HG03039 (cell line): ENCODE results near the gene STAB2.

Source experiments
- ATAC-seq: cut with Tn5 transposase; IDR thresholded peaks from one replicate; pipeline ENCODE4 v1.9.1; 2021; ENCODE audit warnings: mild to moderate bottlenecking, moderate library complexity; ENCODE audit not compliant: unreplicated experiment

STAB2 gene

GRCh38 chr12:103690426-103690825 is 103.4 kb downstream of the STAB2 start:
- no peak for ATAC-seq

DNA sequence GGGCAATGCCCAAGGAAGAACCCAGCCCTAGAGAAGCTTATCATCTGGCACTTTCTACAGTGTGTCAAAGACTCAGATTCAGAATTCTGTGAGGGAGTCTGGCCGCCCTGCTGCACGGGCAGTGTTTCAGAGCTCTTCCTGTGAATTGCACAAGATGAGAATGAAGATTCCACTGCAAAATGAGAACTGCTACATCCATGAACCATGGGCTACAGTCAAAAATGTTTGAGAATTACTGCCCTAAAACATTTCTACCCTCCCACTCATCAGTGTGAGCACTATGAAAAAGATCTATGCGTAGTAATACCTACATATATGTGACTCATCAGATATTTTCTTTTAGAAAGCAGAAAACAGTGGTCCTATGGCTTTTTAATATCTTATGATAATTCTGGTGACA is 104.0 kb downstream of the STAB2 start:
- no peak for ATAC-seq

DNA sequence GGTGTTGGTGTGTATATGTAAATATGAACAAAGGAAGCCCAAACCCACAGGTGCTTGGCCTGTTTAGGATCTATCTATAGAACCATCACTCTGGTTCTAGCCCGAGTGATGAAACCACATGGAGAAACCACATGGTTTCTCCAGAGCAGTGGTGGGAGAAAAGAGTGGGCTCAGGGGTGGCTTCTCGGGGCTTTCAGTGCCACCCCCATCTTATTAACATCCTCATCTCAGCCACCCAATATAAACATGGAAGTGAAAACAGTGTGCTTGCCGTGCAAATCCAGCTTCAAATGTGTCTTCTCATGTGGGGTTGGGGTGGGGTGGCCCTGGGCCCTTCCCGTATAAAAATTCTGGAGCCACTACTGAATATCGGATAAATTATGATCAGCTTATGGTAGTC is 109.0 kb downstream of the STAB2 start:
- ATAC-seq = no peak

GRCh38 chr12:103697971-103698751 is 111.1 kb downstream of the STAB2 start:
- ATAC-seq = no peak

DNA sequence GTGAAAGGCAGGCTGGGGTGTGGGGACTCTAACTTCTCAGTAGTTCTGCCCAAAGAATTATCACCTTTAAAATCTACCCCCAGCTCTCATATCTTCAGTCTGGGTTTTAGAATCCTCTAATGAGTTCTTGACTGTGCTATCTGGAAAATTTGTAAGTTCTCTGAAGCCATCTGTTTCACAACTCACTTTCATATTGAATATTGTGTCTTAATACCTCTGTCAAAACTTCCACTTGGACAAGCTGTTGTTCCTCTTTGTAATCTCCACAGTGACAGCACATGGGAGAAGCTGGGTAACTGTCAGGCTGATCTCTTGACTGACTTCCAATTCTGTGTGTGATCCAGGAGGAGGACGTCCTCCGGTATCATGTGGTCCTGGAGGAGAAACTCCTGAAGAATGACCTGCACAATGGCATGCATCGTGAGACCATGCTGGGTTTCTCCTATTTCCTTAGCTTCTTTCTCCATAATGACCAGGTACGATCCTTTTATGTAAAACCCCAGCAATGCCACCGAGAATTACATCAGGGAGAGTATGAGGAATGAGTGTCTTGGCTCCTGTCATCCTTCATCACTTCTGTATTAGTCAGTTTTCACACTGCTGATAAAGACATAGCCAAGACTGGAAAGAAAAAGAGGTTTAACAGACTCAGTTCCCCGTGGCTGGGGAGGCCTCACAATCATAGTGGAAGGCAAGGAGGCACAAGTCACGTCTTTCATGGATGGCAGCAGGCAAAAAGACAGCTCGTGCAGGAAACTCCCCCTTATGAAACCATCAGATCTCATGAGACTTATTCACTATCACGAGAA is 111.9 kb downstream of the STAB2 start:
- no peak for ATAC-seq

DNA sequence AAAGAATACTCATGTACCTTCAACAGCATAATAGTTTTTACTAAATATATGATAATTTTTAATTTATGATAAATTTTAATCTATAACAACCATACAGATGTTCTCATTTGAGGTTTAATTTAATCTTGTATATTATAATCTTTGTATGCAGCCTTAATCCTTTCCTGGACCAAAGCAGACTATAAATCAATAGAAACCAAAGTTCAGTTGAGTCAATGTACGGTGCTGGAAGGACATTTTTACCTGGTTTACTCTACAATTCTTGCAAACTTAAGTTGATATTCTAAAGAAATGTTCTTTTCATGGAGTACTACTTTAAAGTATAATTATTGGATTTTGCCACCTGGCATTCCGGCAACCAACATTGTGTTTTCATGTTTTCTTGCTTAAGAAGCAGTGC is 118.0 kb downstream of the STAB2 start:
- ATAC-seq = no peak

GRCh38 chr12:103705927-103706326 is 118.9 kb downstream of the STAB2 start:
- ATAC-seq = no peak

DNA sequence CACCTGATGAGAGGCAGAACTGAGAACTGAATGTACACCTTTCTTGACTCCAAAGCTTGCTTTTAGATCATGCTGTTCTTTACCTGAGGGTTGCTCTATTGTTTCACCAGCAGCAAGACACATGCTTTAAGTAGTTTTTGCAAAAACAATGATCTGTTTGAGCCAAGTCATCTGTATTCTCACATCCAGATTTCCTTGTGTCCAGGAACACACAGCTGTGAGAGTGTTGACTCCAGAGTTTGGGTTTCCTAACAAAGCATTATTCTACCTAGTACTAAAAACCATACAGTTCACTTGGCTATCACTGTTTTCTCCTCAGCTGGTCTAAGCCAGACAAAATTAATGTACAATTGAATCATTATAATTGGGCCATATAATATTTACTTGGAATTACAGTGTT is 120.4 kb downstream of the STAB2 start:
- no peak for ATAC-seq

DNA sequence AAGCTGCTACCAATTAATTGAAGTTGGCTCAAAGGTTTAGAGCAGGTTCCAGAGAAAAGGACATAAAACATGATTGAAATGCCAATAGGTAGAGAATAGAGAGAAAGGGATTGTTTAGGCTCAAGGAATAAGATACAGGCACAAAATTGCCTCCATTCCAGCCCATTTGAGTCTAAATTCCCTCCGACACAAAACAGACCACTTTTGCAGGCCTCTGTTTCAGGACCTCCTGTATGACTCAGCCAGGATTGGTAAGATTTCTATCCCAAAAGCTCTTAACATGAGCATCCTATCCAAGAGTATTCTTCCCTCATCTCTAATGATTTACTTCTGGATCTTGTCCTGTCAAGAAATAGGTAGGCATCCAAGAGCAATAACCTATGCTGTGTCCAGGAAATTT is 123.5 kb downstream of the STAB2 start:
- no peak for ATAC-seq

- ATAC-seq = no peak
Measured at GRCh38 chr12:103712216-103712615, 125.1 kb downstream of the STAB2 start.

- ATAC-seq = no peak
Measured at GRCh38 chr12:103715494-103715893, 128.4 kb downstream of the STAB2 start.

- ATAC-seq = no peak
Measured at GRCh38 chr12:103716517-103717196, 129.6 kb downstream of the STAB2 start.

GRCh38 chr12:103725398-103725797 is 138.3 kb downstream of the STAB2 start:
- no peak for ATAC-seq

DNA sequence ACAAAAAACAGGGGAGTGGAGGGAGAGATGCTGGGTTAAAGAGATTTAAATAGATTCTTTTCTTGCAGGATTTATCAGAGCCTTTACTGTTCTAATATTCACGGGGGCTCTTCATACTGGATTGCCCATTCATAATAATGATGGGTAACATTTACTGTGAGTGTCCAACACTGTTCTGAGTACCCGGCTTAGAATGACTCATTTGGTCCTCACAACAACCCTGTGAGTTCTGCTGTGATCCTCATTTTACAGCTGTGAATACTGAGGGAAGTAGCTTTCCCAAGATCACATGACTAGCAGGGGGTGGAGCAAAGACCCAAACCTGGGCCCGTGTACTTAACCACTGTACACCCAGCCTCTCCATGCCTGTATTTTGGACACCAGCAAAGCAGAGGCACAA is 140.6 kb downstream of the STAB2 start:
- no peak for ATAC-seq

DNA sequence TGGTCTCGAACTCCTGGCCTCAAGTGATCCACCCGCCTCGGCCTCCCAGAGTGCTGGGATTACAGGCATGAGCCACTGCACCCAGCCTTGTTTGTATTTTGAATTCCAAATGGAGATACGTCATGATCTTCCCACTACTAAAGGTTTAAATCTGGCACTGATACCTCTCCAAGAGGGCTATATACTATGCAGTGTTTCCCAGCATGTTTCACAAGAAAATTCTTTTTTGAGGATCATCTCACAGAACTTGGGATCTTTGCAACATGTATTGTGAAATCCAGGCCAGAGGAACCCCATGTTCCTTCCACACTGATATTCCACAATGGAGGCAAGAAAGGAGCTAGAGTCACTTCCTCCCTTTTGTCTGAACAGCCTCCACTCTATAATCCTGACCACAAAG is 141.2 kb downstream of the STAB2 start:
- no peak for ATAC-seq

DNA sequence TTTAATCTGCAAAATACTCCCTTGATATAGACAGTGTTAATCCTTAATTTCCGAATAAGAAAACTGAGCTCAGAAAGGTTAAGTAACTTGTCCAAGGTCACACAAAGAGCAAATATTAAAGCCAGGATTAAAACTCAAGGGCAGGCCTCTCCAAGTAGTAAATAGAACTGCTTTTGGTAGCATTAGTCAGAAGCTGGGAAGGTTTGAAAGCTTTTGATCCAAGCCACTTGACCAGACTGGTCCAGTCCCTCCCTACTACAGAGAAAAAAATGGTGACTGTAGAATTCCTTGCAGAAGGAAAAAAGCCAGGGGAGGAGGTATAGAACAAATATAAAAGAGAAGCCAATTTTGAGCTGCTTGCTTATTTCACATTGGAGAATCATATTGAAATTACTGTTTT is 142.4 kb downstream of the STAB2 start:
- no peak for ATAC-seq

GRCh38 chr12:103731539-103731938 is 144.5 kb downstream of the STAB2 start:
- no peak for ATAC-seq

DNA sequence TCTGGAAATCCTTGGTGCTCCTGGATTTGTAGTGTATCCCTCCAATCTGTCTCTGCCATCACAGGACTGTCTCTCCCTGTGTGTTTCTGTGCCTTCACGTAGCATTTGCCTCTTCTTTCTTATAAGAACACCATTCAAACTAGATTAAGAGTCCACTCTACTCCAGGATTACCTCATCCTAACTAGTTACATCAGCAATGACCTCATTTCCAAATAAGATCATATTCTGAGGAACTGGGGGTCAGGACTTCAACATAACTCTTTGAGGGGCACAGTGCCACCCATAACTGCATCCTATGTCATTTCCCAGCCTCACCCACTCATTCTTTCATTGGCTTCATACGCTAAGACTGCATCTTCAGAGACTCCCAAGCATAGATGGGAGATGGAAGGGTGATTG is 147.8 kb downstream of the STAB2 start:
- ATAC-seq = no peak

- no peak for ATAC-seq
Measured at GRCh38 chr12:103735291-103735690, 148.2 kb downstream of the STAB2 start.

GRCh38 chr12:103736572-103736971 is 149.5 kb downstream of the STAB2 start:
- ATAC-seq = no peak

GRCh38 chr12:103737881-103738280 is 150.8 kb downstream of the STAB2 start:
- no peak for ATAC-seq
